ENCODE data around the gene GNAT3. TPM values are rescaled to one million over a fixed set of nuclear protein-coding genes. Genes with fewer than 3 reads are reported as not detected.

GNAT3 gene
- polyA plus RNA-seq, 1 experiment: not detected

DNA sequence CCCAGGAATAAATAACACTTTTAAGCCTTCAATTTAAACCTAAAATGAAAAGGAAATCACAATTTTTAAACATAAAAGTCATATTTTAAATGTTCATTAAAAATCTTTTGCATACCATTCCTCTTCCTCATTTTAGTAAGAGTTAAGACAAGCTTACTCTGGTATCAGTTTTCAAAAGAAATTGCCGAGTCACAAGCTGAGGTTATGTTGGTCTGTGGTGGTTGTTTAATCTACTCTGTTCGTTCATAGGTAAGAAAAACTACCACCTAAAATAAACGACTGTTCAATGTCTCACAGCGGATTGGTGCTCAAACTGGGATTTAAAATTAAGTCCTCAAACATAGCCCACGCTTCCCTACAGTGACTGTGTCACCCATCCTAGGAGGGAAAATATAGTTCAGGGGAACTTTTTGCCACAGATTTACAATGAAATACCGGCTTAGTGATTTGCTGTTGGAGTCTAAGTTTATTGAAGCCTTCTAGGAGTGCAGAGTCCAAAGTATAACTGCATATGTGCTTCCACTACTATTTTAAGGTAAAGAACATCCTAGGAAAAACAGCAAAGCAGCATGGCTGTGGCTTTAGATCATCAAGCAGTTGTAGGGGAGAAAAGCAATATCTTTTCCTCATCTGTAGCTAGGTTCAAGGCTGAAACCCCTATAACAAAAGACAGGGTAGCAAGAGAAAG is 61.1 kb downstream of the GNAT3 start:
- DNase-seq (ENCODE audit: low read depth): no peak
- POLR2A ChIA-PET: no interaction called here
- no peaks in the 10 kb centered on the region for H3K27me3 ChIP-seq (ENCODE audit: control insufficient read depth, insufficient read depth, low read length)
- no peak overlapping the region for H3K4me3 ChIP-seq (ENCODE audit: low read depth, low read length)
- TF ChIP-seq, protein P1, sequence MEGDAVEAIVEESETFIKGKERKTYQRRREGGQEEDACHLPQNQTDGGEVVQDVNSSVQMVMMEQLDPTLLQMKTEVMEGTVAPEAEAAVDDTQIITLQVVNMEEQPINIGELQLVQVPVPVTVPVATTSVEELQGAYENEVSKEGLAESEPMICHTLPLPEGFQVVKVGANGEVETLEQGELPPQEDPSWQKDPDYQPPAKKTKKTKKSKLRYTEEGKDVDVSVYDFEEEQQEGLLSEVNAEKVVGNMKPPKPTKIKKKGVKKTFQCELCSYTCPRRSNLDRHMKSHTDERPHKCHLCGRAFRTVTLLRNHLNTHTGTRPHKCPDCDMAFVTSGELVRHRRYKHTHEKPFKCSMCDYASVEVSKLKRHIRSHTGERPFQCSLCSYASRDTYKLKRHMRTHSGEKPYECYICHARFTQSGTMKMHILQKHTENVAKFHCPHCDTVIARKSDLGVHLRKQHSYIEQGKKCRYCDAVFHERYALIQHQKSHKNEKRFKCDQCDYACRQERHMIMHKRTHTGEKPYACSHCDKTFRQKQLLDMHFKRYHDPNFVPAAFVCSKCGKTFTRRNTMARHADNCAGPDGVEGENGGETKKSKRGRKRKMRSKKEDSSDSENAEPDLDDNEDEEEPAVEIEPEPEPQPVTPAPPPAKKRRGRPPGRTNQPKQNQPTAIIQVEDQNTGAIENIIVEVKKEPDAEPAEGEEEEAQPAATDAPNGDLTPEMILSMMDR (IDR thresholded peaks at IDR 0.05; ENCODE audit: insufficient read depth, low read depth, low read length): no peak
- CTCF ChIA-PET: interaction anchor here (0.8 to 2.6 kb wide), 6 partner anchors 8 to 395 kb away, joined by 3 to 14 read pairs (median 3); no protein-coding TSS in a partner anchor
- no peaks in the 10 kb centered on the region for H3K36me3 ChIP-seq (ENCODE audit: control insufficient read depth, insufficient read depth, low read length)

DNA sequence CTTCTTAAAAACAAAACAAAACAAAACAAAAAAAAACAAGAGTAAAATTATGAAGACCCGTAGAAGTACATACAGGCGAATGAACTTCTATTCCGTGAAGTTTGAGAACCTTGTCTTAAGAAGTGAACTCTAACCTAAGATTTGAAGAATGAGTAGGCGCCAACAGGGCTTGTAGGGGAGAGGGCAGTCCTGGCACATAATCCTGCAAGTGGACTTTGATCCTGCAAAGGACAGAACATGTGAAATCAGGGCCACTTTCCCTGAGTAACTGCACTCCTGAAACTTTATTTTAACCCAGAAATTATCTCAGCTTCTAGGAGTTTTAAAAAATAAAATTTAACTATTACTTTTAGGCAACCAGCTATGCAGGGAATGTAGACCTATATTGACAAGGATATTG is 62.0 kb downstream of the GNAT3 start:
- POLR2A ChIA-PET: no interaction called here
- H3K27me3 ChIP-seq (ENCODE audit: control insufficient read depth, insufficient read depth, low read length): no peaks in the 10 kb centered on the region
- no peak for DNase-seq (ENCODE audit: low read depth)
- TF ChIP-seq, protein P1 (IDR thresholded peaks at IDR 0.05; ENCODE audit: insufficient read depth, low read depth, low read length): no peak
- H3K36me3 ChIP-seq (ENCODE audit: control insufficient read depth, insufficient read depth, low read length): no peaks in the 10 kb centered on the region
- no peak overlapping the region for H3K4me3 ChIP-seq (ENCODE audit: low read depth, low read length)
- CTCF ChIA-PET: interaction anchor here (0.8 to 2.6 kb wide), 4 partner anchors 9 to 389 kb away, joined by 3 to 14 read pairs (median 4); no protein-coding TSS in a partner anchor

DNA sequence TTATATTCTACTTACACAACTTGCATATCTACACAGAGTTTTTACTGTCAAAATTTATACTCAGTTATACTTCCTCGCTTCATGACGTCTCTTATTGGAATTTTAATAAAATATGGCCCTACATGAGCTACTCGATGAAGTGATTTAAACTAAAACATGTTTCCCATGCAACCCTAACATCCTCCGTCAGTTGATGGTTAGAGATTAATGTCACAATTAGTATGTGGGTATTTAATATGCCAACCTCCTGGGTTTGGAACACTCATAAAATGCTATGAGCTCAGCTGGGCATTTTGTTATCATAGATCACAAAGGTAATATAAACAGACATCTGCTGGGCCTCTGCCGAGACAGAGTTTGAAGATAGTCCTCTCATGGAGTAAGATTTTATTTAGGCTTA is 66.5 kb downstream of the GNAT3 start:
- ChIA-PET CTCF (interaction anchor here (0.5 to 1.7 kb wide), 3 partner anchors 18 to 214 kb away, joined by 3 to 12 read pairs (median 3); no protein-coding TSS in a partner anchor), POLR2A (no interaction called here)
- TF ChIP-seq, protein P1 (IDR thresholded peaks at IDR 0.05; ENCODE audit: insufficient read depth, low read depth, low read length): no peak
- Histone ChIP-seq H3K27me3 (ENCODE audit: control insufficient read depth, insufficient read depth, low read length) (no peaks in the 10 kb centered on the region), H3K4me3 (ENCODE audit: low read depth, low read length) (no peak overlapping the region), H3K36me3 (ENCODE audit: control insufficient read depth, insufficient read depth, low read length) (no peaks in the 10 kb centered on the region)
- peak; percentile 51 for DNase-seq (ENCODE audit: low read depth)

DNA sequence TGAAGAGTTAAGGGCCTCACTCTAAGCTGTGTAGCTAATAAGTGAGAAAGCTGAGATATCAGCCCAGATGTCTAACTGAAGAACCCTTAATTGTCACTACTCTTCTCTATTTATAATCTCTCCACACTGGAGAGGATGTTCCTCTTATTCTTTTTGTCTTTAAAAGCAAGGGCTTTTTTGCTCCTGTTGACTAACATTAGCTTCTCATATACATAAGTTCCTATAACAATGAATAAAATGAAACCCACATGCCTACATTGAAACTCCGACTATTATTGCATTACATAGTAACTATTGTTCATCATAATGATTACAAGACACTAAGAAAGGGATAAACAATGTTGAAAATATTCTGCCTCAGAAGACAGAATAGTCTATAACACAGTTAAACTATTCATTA is 67.1 kb downstream of the GNAT3 start:
- TF ChIP-seq, protein P1 (IDR thresholded peaks at IDR 0.05; ENCODE audit: insufficient read depth, low read depth, low read length): no peak
- DNase-seq (ENCODE audit: low read depth): no peak
- ChIA-PET CTCF (interaction anchor here (0.5 to 1.4 kb wide), 4 partner anchors 50 to 348 kb away, joined by 3 to 4 read pairs (median 3); no protein-coding TSS in a partner anchor), POLR2A (no interaction called here)
- H3K36me3 ChIP-seq (ENCODE audit: control insufficient read depth, insufficient read depth, low read length): no peaks in the 10 kb centered on the region
- no peak overlapping the region for H3K4me3 ChIP-seq (ENCODE audit: low read depth, low read length)
- H3K27me3 ChIP-seq (ENCODE audit: control insufficient read depth, insufficient read depth, low read length): no peaks in the 10 kb centered on the region

DNA sequence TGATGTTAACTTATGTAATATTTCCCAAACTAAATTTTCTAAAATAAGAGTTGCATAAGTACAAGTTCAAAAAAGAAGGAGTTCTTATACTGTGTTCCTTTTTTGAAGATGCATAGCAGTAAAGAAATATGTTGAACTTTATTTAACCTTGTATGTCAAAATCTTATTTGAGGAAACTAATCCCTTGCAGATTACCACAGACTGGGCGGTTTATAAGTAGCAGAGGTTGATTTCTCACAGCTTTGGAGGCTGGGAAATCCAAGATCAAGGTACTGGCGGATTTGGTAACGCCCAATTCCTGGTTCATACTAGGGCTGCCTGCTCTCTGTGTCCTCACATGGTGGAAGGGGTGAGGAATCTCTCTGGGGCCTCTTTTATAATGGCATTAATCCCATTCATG is 68.5 kb downstream of the GNAT3 start:
- H3K36me3 ChIP-seq (ENCODE audit: control insufficient read depth, insufficient read depth, low read length): no peaks in the 10 kb centered on the region
- POLR2A ChIA-PET: no interaction called here
- H3K4me3 ChIP-seq (ENCODE audit: low read depth, low read length): no peak overlapping the region
- no peak for DNase-seq (ENCODE audit: low read depth)
- TF ChIP-seq, protein P1 (IDR thresholded peaks at IDR 0.05; ENCODE audit: insufficient read depth, low read depth, low read length): no peak
- CTCF ChIA-PET: no interaction called here
- H3K27me3 ChIP-seq (ENCODE audit: control insufficient read depth, insufficient read depth, low read length): no peaks in the 10 kb centered on the region

Measured in BJ (cell line).